MCF 10A (cell line): Measurements from ENCODE around the gene YTHDF1. TPM values are rescaled to one million over a fixed set of nuclear protein-coding genes. Genes with fewer than 3 reads are reported as not detected.

Source experiments
- BruUV-seq: library from RNA; stranded (reverse); fragments of 400-500 nt; replicated peaks from 2 replicates; lab custom pipeline; 2021; lab: Mats Ljungman, UMichigan
- CTCF ChIA-PET: fragments of 300-600 bp; sonication (Branson Sonifier 250); formaldehyde crosslinking; extraction: SDS; loops from one replicate; lab custom pipeline; 2021; ENCODE audit warnings: antibody characterized with exemption, inconsistent platforms; lab: Yijun Ruan, JAX
- POLR2A ChIA-PET: fragments of 300-600, 350-650 bp; sonication (Branson Sonifier 250); formaldehyde crosslinking; extraction: SDS; loops from one replicate; lab custom pipeline; 2020; ENCODE audit warnings: antibody characterized with exemption, inconsistent platforms; lab: Yijun Ruan, JAX
- DNase-seq: peaks from one replicate; pipeline ENCODE4 v3.0.0-alpha.2; 2018; ENCODE audit not compliant: unreplicated experiment
- H3K27ac Mint-ChIP-seq: one replicate; pipeline ENCODE4 v1.8.0; 2022; ENCODE audit warnings: mild to moderate bottlenecking, low read depth, mixed read lengths; ENCODE audit not compliant: unreplicated experiment
- H3K27me3 Mint-ChIP-seq: one replicate; pipeline ENCODE4 v1.8.0; 2022; ENCODE audit warnings: mixed read lengths; ENCODE audit not compliant: insufficient read depth, unreplicated experiment
- H3K36me3 Mint-ChIP-seq: one replicate; pipeline ENCODE4 v1.8.0; 2022; ENCODE audit warnings: mild to moderate bottlenecking, moderate library complexity, mixed read lengths; ENCODE audit not compliant: insufficient read depth, unreplicated experiment
- H3K4me1 Mint-ChIP-seq: one replicate; pipeline ENCODE4 v1.8.0; 2022; ENCODE audit warnings: mixed read lengths; ENCODE audit not compliant: insufficient read depth, unreplicated experiment
- H3K4me3 Mint-ChIP-seq: one replicate; pipeline ENCODE4 v1.8.0; 2022; ENCODE audit warnings: mild to moderate bottlenecking, moderate library complexity, mixed read lengths; ENCODE audit not compliant: unreplicated experiment
- H3K9me3 Mint-ChIP-seq: one replicate; pipeline ENCODE4 v1.8.0; 2022; ENCODE audit warnings: mixed read lengths; ENCODE audit not compliant: unreplicated experiment
- intact Hi-C: fragments of 100-400 bp; cut with micrococcal nuclease; formaldehyde crosslinking; loops from 2 replicates; pipeline ENCODE4 v1.14.1; 2022
- total RNA-seq: library from RNA; stranded (reverse); gene quantifications from 2 replicates; pipeline ENCODE4 v1.2.3, GENCODE V29; 2022
- TF ChIP-seq, protein P1 (sequence below): fragments of 200-600 bp; IDR thresholded peaks from one replicate; pipeline ENCODE4 v1.8.0; 2022; ENCODE audit warnings: antibody characterized with exemption, mild to moderate bottlenecking; ENCODE audit not compliant: unreplicated experiment

The YTHDF1 gene
- total RNA-seq, 1 experiment from 2014 or later, result 49.5 TPM

DNA sequence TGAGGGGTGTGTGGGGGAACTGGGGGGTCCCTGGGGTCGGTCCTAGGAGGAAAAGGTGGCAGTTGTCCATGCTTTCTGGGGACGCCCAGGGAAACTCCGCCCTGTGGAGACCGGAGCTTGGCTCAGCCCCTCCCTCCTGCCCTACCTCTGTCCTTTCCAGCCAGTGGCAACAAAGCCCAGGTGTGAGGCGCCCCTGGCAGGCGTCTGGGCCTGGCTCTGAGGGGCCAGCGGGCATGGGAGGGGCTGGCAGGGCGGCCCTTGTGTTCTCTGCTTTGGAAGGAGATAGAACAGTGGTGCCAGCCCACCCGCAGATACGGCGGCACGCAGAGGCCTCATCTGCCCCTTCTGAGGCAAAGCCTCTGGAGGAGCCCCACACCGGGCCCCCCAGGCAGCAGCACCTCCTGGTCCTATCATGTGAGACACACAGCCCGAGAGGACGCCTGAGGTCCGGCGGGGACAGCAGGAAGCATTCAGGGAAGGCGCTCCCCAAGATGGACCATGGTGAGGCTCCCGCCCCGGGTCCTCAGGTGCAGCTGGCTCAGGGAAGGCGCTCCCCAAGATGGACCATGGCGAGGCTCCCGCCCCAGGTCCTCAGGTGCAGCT lies 47.9 kb downstream of the YTHDF1 start:
- no peak for DNase-seq
- Mint-ChIP-seq H3K36me3 (no peaks in the 10 kb centered on the region), H3K27ac (no peak overlapping the region), H3K4me3 (no peak overlapping the region), H3K9me3 (no peaks in the 10 kb centered on the region), H3K27me3 (peaks cover 52% of the 10 kb centered on the region), H3K4me1 (no peaks in the 10 kb centered on the region)
- BruUV-seq, result no TSS peak
- POLR2A ChIA-PET, result interaction anchor here (0.6 kb wide), 1 partner anchor 360 kb away, joined by 3 read pairs; no protein-coding TSS in a partner anchor
- TF ChIP-seq, protein P1, sequence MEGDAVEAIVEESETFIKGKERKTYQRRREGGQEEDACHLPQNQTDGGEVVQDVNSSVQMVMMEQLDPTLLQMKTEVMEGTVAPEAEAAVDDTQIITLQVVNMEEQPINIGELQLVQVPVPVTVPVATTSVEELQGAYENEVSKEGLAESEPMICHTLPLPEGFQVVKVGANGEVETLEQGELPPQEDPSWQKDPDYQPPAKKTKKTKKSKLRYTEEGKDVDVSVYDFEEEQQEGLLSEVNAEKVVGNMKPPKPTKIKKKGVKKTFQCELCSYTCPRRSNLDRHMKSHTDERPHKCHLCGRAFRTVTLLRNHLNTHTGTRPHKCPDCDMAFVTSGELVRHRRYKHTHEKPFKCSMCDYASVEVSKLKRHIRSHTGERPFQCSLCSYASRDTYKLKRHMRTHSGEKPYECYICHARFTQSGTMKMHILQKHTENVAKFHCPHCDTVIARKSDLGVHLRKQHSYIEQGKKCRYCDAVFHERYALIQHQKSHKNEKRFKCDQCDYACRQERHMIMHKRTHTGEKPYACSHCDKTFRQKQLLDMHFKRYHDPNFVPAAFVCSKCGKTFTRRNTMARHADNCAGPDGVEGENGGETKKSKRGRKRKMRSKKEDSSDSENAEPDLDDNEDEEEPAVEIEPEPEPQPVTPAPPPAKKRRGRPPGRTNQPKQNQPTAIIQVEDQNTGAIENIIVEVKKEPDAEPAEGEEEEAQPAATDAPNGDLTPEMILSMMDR, result no peak
- CTCF ChIA-PET, result interaction anchor here (0.7 kb wide), 1 partner anchor 27 kb away, joined by 5 read pairs; no protein-coding TSS in a partner anchor
- intact Hi-C loops, result no loop called here

DNA sequence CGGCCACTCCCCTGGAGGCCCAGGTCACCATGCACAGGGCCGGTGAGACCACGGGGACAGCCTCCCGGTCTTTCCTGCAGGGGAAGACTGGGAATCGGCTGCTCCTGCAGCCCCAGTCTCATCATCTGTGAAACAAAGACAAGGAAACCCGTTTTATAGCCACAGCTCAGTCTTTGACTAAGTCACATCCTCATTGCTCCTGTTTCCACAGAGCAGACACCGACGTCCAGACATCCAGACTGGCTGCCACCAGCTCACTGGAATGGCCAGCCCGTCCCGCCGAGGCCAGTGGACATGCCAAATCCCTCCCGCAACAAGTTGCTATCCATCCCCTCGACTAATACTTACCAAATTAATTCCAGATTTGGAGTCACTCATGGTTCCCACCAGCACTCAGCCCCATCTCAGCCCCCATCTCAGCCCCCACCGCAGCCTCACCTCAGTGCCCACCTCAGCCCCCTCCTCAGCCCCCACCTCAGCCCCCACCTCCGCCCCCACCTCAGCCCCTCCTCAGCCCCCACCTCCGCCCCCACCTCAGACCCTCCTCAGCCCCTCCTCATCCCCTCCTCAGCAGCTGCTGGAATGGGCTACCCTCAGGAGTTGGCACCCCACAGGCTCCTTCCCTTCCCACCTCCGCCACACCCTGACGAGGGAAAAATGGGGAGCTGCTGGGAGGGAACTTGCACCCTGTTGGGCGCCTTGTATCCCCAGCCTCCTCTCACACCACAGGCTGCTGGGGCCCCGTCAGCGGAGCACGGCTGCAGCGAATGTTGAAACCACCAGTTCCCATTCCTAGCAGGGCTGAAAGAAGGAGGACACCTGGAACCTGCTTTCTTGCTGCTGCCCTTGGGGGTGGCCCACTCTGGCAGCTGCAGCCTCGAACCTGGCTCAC lies 48.7 kb downstream of the YTHDF1 start:
- Mint-ChIP-seq H3K36me3 (no peaks in the 10 kb centered on the region), H3K9me3 (no peaks in the 10 kb centered on the region), H3K4me1 (no peaks in the 10 kb centered on the region), H3K27me3 (peaks cover 53% of the 10 kb centered on the region), H3K27ac (no peak overlapping the region), H3K4me3 (no peak overlapping the region)
- intact Hi-C loops, result no loop called here
- CTCF ChIA-PET, result interaction anchor here (0.7 kb wide), 1 partner anchor 28 kb away, joined by 5 read pairs; no protein-coding TSS in a partner anchor
- no peak for DNase-seq
- BruUV-seq, result no TSS peak
- POLR2A ChIA-PET, result no interaction called here
- TF ChIP-seq, protein P1, result no peak

DNA sequence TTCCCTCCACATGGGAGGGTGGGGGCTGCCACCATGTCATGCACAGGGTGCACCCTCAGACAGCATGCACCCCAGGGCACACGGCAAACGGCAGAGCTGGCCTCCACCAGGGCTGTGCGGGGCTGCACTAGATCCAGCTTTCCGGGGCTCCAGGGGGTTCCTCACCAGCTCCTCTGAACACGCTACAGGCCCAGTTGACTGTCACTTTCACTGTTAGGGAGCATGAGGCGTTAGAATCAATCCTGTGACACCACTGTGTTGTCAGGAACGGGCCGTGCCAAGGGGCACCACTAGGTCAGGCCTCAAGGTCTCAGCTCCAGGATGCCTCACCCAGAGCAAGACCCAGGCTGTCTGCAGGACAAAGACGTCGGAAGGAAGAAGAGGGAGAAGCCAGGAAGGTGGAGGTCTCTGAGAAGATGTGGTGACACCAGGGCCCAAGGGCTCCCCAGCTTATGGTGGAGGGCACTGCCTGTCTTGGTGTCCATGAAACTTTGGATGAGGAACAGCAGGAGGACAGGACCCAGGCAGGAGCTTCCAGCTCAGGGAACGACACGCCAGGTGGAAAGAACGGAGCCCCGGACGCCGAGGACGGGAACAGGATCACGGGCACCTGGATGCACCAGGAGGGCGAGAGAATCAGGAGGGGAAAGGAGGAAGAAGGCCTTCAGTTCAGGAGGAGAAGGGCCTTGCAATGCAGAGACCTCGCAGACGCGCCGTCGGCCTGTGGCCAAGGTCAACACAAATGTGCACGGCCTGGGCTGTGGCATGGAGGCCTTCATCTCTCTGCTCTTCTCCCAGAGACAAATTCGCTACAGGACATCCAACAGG lies 49.5 kb downstream of the YTHDF1 start:
- CTCF ChIA-PET, result interaction anchor here (0.8 to 1.1 kb wide), 2 partner anchors 54 to 57 kb away, joined by 3 to 4 read pairs; no protein-coding TSS in a partner anchor

More for the DNA sequence above, 49.5 kb downstream of the YTHDF1 start:
- Mint-ChIP-seq H3K27ac (no peak overlapping the region), H3K4me1 (no peaks in the 10 kb centered on the region), H3K27me3 (peaks cover 53% of the 10 kb centered on the region), H3K36me3 (no peaks in the 10 kb centered on the region), H3K4me3 (no peak overlapping the region), H3K9me3 (no peaks in the 10 kb centered on the region)
- DNase-seq, result no peak
- TF ChIP-seq, protein P1, result no peak
- POLR2A ChIA-PET, result no interaction called here
- BruUV-seq, result no TSS peak
- intact Hi-C loops, result no loop called here
